ENCODE results near the gene STMN1.

The STMN1 gene

GRCh38 chr1:25895365-25895990 lies 10.7 kb downstream of the STMN1 start:
- DNase-seq (ENCODE audit: low read depth): peak; percentile 86

DNA sequence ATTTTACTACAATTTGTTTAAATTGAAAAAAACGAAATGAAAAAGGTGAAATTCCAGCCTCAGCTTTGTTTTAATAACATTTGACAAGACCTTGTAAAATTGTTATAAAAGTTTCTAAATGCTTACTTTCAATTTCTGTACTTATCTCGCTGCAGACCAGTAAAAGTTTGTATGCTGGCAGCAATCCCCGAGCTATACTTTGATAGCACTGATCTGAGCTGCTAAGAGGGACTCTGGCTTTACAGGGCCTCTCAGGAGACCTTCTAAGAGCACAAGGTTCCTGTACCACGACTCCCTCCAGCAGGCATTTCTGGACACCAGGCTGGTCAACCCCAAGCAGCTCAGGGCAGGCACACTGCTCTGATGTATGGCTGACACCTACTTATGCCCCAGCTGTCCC lies 13.1 kb downstream of the STMN1 start:
- DNase-seq (ENCODE audit: low read depth): no peak

DNA sequence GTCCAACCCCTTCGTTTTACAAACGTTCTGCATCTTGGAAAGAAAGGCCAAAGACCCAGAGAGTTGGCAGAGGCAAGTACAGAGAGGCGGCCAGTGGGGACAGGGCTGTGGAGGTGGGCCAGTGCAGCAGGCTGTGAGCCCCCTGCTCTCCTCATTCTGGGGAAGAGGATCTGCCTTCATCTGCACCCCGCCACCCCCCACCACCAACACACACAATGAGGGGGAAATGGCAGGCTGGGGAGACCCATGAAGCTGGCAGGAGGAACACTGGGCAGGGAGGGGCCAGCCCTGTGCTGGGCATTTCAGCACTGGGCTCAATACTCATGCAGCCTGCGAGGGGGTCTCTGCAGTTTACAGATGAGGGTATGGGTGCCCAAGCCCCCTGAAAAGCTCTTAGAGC lies 14.6 kb downstream of the STMN1 start:
- DNase-seq (ENCODE audit: low read depth): no peak

DNA sequence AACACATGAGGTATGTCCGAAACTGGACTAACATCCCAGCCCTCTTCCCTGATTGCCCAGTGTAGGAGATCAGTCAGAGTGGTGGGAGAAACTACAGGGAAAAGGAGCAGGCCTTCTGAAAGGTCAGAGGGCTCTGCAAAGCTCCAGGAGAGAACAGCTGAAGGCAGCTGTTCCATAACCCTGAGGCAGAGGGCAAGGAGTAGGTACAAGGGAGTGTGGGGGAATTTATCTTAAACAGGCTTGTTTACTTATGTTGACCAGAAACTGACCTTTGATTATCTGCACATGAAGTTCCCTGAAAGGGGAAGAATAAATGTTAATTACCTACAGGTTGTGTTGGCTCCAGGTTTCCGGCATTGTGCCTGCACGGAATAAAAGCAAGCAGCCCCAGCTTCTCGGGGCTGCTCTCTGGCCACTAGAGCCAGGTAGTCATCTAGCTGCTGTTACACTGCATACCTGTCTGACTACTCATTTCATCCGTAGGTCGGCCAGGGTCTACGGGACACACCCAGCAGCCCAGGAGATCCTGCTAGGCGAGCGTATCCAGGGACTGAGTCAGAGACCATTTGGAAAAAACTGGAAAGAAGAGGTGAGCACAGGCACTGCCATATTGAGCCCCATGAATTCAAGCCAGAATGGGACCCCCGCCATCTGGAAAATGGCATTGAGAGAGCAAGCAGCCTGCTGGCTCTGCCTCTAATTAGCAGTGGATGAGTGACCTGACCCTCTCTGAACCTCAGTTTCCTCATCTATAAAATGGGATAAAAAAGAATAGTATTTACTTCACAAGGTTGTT lies 15.8 kb downstream of the STMN1 start:
- no peak for DNase-seq (ENCODE audit: low read depth)

- no peak for DNase-seq (ENCODE audit: low read depth)
These were observed 16.7 kb downstream of the STMN1 start for GRCh38 chr1:25889470-25889869.

- no peak for DNase-seq (ENCODE audit: low read depth)
These were observed 17.7 kb downstream of the STMN1 start for GRCh38 chr1:25888426-25888987.

GRCh38 chr1:25885602-25886001 lies 20.6 kb downstream of the STMN1 start:
- DNase-seq (ENCODE audit: low read depth): no peak

DNA sequence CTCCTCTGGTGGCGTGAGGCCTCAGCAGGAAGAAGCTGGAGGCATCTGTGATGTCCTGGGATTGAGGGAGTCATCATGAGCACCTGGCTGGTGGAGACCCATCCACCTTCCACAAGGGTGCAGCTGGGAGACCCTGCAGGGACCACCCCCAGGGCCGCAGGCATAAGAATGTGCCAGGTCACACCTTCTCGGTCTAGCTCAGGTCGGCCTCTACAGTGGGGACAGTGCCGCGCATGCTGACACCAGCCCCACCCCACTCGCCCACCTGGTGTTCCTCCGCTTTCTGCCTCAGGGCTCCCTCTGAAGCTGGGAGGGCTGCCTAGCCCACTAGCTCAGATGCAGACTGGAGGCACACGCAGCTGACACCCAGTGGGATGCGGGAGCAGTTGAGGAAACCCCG lies 25.0 kb downstream of the STMN1 start:
- no peak for DNase-seq (ENCODE audit: low read depth)

GRCh38 chr1:25880518-25880917 lies 25.7 kb downstream of the STMN1 start:
- no peak for DNase-seq (ENCODE audit: low read depth)

- DNase-seq (ENCODE audit: low read depth): no peak
These were observed 26.5 kb downstream of the STMN1 start for GRCh38 chr1:25879675-25880074.

- DNase-seq (ENCODE audit: low read depth): no peak
These were observed 27.5 kb downstream of the STMN1 start for GRCh38 chr1:25878690-25879089.

DNA sequence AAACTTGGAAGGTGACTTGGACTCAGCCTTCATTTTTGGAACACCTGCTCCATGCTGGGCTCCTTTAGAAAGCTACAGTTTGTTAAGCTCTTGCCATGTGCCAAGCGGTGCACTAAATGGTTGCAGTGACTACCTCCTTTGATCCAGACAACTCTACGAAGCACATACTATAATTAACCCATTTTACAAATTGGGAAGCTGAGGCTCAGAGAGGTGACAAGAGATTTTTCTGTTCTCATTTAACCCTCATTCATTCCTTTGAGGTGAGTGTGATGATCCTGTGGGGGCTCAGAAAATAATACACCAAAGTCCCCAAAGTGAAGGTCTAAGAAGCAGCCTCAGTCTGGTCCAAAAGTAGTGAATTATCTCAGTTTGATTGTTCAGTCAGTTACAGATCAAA lies 29.1 kb downstream of the STMN1 start:
- no peak for DNase-seq (ENCODE audit: low read depth)

DNA sequence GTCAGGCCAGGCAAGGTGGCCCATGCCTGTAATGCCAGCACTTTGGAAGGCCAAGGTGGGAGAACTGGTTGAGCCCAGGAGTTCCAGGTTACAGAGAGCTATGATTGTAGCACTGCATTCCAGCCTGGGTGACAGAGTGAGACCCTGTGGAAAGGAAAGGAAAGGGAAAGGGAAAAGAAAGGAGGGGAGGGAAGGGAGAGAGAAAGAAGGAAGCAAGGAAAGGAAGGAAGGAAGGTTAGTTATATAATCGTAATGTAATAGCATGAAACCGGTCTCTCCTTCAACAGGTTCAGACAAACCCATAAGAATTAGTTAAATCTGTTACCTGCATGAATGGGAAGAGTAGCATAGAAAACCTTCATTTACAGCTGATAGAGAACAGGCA lies 29.5 kb downstream of the STMN1 start:
- no peak for DNase-seq (ENCODE audit: low read depth)

DNA sequence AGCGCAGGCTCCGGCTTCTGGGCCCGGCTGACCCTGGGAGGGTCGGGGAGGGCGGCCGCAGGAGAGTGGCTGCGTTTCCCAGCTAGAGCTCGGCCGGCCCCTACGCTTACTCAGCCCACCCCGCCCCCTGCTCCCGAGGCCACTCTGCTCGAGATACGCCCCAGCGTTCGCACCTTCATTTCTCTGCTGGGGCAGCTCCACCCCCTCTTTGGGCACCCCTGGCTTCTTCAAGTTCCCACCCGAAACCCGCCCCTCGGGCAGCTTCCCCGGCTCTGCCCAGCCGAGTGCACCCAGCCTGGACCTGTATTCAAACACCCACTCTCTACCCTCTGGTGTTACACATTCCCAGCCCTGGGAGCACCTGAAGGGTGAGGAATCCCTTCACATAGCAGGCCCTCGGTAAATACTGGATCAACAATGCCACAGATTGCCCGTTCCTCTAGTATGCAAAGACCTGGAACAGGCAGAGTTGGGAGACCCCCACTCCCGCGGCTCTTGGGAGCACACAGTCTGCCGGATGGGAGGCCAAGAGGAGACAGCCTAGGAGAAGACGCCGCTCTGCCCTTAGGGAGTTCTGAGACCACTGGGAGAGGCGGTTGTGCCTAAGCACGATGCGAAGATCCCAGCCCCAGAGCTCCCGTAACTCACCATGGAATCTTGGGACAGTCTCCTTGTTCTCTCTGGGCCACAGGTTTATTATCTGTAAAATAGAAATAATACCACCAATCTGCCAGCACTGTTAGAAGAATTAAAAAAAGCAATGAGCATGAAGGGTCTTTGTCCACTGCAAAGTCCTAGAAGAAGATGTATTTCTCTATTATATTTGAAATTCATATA lies 30.1 kb downstream of the STMN1 start:
- no peak for DNase-seq (ENCODE audit: low read depth)

DNA sequence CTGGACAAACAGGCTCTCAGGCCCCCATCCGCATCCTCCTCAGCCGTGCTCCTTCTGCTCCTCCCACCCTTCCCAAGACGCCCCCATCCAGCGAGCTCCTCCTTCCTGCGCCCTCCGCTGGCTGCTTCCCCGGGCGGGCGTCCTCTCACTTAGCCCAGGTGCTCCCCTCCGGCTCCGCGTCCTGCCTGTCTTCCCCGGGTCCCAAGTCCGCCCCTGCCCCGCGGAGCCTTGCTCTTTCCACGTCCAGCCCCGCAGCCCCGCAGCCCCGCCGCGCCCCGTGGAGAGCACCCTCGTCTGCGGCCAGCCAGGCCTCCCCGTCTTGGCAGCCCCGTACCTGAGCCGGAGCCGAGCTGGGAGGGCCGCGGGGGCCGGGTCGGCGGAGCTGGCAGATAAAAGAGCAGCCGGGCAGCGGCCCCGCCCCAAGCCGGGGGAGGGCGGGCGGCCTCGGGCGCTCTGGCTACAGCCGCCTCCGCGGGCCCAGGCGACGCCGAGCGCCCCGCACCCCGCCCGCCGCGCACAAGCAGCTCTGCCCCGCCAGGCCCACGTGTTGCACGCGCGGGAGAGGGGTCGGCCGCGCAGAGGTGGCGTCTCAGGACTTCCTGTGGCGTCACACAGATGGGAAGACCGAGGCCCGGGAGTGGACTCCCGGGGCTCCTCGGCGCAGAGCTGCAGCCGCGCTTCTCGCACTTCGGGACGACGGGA lies 30.9 kb downstream of the STMN1 start, which contains the start of gene PAQR7:
Gene PAQR7, minus strand, starts transcription at position 555 of the 702 bp plus-strand sequence. CDS start 11,869 bp downstream, outside the sequence.
- peak; percentile 78 for DNase-seq (ENCODE audit: low read depth)

DNA sequence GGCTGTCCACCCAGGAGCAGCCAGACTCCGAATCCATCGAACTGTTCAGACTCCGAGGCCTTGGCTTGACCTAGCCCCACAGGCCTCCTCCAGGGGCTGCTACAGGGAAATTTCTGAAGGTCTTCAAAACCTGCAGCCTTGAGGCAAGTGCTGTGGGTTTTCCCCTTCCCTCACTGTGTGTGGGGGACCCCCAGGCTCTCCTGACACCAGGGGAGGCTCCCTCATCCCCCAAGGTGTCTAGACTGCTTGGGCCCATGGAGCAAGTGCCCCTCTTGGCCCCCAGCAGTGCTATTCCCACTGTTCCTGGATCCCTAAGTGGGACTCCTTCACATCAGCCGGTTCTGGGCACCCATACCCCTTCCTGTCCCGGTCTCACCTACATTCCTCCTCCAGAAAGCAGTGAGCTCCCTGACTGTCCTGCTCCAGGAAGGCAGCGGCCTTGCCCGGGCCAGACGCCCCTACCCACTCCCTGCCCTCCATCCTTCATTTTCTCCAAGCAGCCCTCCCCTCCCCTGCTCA lies 31.5 kb downstream of the STMN1 start:
- DNase-seq (ENCODE audit: low read depth): no peak

- DNase-seq (ENCODE audit: low read depth): no peak
These were observed 32.0 kb downstream of the STMN1 start for GRCh38 chr1:25874209-25874608.

DNA sequence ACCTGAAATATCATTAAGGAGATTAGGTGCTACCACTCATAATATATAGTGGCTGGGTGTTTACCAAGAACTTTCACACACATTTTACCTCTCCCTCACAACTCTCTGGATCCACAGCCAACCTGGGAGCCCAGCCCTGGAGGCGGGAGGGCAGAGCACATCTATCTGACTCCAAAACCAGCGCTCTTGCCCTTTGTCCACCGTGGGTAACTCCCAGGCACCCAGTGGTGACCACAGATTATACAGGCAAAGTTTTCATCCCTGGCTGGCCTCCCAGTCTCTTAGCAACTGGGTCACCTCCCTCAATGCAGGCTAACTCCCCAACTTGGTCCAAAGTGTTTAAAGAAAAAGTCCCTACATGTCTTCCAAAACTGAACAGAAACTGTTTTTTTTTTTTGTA lies 33.1 kb downstream of the STMN1 start:
- no peak for DNase-seq (ENCODE audit: low read depth)

GRCh38 chr1:25872713-25873112 lies 33.5 kb downstream of the STMN1 start:
- no peak for DNase-seq (ENCODE audit: low read depth)

DNA sequence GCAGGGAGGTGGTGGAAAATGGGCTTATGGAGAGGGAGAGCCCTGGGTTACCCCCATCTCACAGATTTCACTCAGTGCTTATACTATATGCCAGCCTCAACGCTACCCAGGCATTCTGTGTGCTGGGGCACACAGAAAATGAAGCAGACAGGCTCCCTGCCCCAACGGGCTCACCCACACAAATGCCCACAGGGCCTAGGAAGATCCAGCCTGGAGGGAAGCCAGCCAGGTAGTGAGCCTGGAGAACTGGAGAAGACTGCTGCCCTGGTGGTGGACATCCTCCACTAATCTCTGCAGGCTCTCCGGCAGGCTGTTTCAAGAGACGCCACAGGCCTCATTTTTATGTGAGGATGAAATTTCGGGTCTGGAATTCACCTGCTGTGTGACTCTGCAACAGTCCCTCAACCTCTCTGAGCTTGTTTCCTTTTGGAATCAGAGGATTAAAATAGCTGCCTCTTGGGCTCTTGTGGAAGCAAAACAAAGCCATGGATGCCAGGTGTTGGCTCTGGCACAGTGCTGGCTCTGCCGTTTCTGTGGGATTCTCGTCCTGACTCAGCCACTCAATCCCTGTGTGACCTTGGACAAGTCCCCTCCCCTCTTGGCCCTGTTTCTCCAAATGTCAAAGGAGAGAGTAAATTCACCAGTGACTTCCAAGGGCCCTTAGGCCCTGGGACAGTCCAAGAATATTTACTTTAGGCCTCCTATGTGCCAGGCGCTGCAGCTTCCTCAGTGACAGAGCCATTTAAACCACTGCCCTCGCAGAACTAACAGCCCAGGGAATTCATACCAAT lies 34.3 kb downstream of the STMN1 start:
- no peak for DNase-seq (ENCODE audit: low read depth)
